HCT116 (cell line): ENCODE results near the gene STAM.

Experiments used
- CTCF ChIP-seq, 3 experiments: fragments of 200-600 bp in 1 of 3; sonication (generic) in 1 of 3; IDR thresholded peaks in 2 of 3; conservative IDR thresholded peaks in 1 of 3; 2 replicates each; pipeline ENCODE4 v1.5.1; 2012 to 2017; ENCODE audit warnings: low read depth in 2 of 3, low read length in 2 of 3, antibody characterized with exemption in 1 of 3, borderline replicate concordance in 1 of 3, control low read depth in 1 of 3, mild to moderate bottlenecking in 1 of 3, mixed read lengths in 1 of 3, mixed run types in 1 of 3, moderate library complexity in 1 of 3; ENCODE audit not compliant: insufficient read depth in 1 of 3
- ELF1 ChIP-seq: IDR thresholded peaks from 2 replicates; pipeline ENCODE4 v1.6.1; 2012; ENCODE audit warnings: low read depth, borderline replicate concordance
- EZH2 ChIP-seq: fragments of 200-600 bp; sonication (generic); IDR thresholded peaks from 2 replicates; pipeline ENCODE4 v1.6.1; 2017; ENCODE audit warnings: antibody characterized with exemption, mixed run types
- EZH2phosphoT487 ChIP-seq: fragments of 200-600 bp; IDR thresholded peaks from 2 replicates; pipeline ENCODE4 v1.6.1; 2018; ENCODE audit warnings: antibody characterized with exemption, borderline replicate concordance
- MAX ChIP-seq: IDR thresholded peaks from 2 replicates; pipeline ENCODE4 v1.6.1; 2012
- POLR2A ChIP-seq: IDR thresholded peaks from 2 replicates; pipeline ENCODE4 v1.7.0; 2011; ENCODE audit warnings: borderline replicate concordance; ENCODE audit not compliant: insufficient read depth, insufficient read length; ENCODE audit errors: extremely low read depth
- POLR2AphosphoS5 ChIP-seq: IDR thresholded peaks from 2 replicates; pipeline ENCODE4 v1.6.1; 2011; ENCODE audit warnings: mild to moderate bottlenecking, low read depth, low read length, moderate library complexity
- REST ChIP-seq: IDR thresholded peaks from 2 replicates; pipeline ENCODE4 v1.6.1; 2012; ENCODE audit warnings: low read depth
- SIN3A ChIP-seq: IDR thresholded peaks from 2 replicates; pipeline ENCODE4 v1.6.1; 2012; ENCODE audit warnings: low read depth
- SP1 ChIP-seq: IDR thresholded peaks from 2 replicates; pipeline ENCODE4 v1.6.1; 2012; ENCODE audit warnings: low read depth
- YY1 ChIP-seq: IDR thresholded peaks from 2 replicates; pipeline ENCODE4 v1.6.1; 2011; ENCODE audit warnings: low read length, low read depth, moderate library complexity, mild to moderate bottlenecking; ENCODE audit not compliant: insufficient replicate concordance; ENCODE audit errors: extremely low read depth

- TF ChIP-seq CTCF (IDR thresholded peaks at IDR 0.05 in 2 of 3, conservative IDR thresholded peaks at IDR 0.05 in 1 of 3; ENCODE audit: borderline replicate concordance in 1 of 3, insufficient read depth in 1 of 3, low read depth in 2 of 3, low read length in 2 of 3), result no peak
- TF ChIP-seq EZH2phosphoT487, result no peak
- TF ChIP-seq MAX, result no peak
- no peak for TF ChIP-seq REST
- TF ChIP-seq SIN3A, result no peak
- TF ChIP-seq YY1, result no peak
- TF ChIP-seq POLR2AphosphoS5, result no peak
- no peak for TF ChIP-seq SP1
- no peak for TF ChIP-seq ELF1
- no peak for TF ChIP-seq EZH2
- no peak for TF ChIP-seq POLR2A
Observed at GRCh38 chr10:17609523-17610079, 34.4 kb upstream of the STAM start.
